ENCODE results near the gene KIF16B. TPM values are rescaled to one million over a fixed set of nuclear protein-coding genes. Genes with fewer than 3 reads are reported as not detected.

The KIF16B gene
- total and polyA plus RNA-seq, 9 of the 15 experiments (the other 6 are each of a cell fraction or from before 2014, with no cell fraction given): 1.00 to 10.6 (median 8.5) TPM

- DNase-seq (ENCODE audit: extremely low read depth in 1 of 4, low spot score in 3 of 4) (no peak), ATAC-seq (no peak), FAIRE-seq (no peak)
- CTCF ChIA-PET (ENCODE audit: low intra/inter-chr PET ratio): no interaction called here
- no peak overlapping the region for H3K27ac ChIP-seq (ENCODE audit: extremely low read depth, low read depth, low read length)
- H3K36me3 ChIP-seq (ENCODE audit: control insufficient read depth, insufficient read depth, low read length): no peaks in the 10 kb centered on the region
- H3K4me2 ChIP-seq (ENCODE audit: insufficient read depth, low read length): no peak overlapping the region
- POLR2A ChIA-PET: no interaction called here
- TF ChIP-seq TRIM25 (IDR thresholded peaks at IDR 0.05; ENCODE audit: borderline replicate concordance) (no peak), ZNF224 (CRISPR knock-in tag; IDR thresholded peaks at IDR 0.05) (no peak), HEY1 (CRISPR knock-in tag; IDR thresholded peaks at IDR 0.05; ENCODE audit: borderline replicate concordance) (no peak), STAT6 (CRISPR knock-in tag; IDR thresholded peaks at IDR 0.05) (no peak), PHB (CRISPR knock-in tag; IDR thresholded peaks at IDR 0.05) (no peak), POLR2A (conservative IDR thresholded peaks at IDR 0.05) (no peak), NKRF (IDR thresholded peaks at IDR 0.05; ENCODE audit: borderline replicate concordance) (no peak), SAP30 (IDR thresholded peaks at IDR 0.05; ENCODE audit: borderline replicate concordance, insufficient read depth, low read depth, low read length, poor library complexity, severe bottlenecking) (no peak)
- no peak overlapping the region for H3K4me3 ChIP-seq
- H3K9me3 ChIP-seq (replicated peaks; ENCODE audit: control insufficient read depth, insufficient read depth, low read depth, low read length): no peaks in the 10 kb centered on the region
- WGBS (ENCODE audit: insufficient coverage, low coverage, missing lambda C conversion rate): 72% methylated on average over 7 of the region's 20 CpGs
- no peaks in the 10 kb centered on the region for H3K79me2 ChIP-seq (ENCODE audit: control insufficient read depth, insufficient read depth, low read length)
- no TSS peak for BruUV-seq (replicated peaks)
- no peaks in the 10 kb centered on the region for H3K4me1 ChIP-seq (replicated peaks in 1 of 2; ENCODE audit: control insufficient read depth in 2 of 2, insufficient read depth in 2 of 2, low read length in 2 of 2)
- H4K20me1 ChIP-seq (replicated peaks; ENCODE audit: control insufficient read depth, insufficient read depth, low read length): no peaks in the 10 kb centered on the region
- H2AFZ ChIP-seq (ENCODE audit: low read depth, low read length): no peak overlapping the region
- H3K27me3 ChIP-seq (ENCODE audit: control insufficient read depth in 2 of 2, insufficient read depth in 2 of 2, low read length in 2 of 2): no peaks in the 10 kb centered on the region
- no peaks in the 10 kb centered on the region for H3K9me1 ChIP-seq (ENCODE audit: control insufficient read depth, insufficient read depth, low read length)
- in situ Hi-C loops (cut with MboI) (no loop called here), intact Hi-C loops (cut with micrococcal nuclease) (no loop called here)
- H3K9ac ChIP-seq (ENCODE audit: insufficient read depth in 1 of 2, low read depth in 2 of 2, low read length in 2 of 2): no peak overlapping the region; a peak in 1 of 4 replicates
These were observed 300.4 kb downstream of the KIF16B start for GRCh38 chr20:16272780-16273360.
